ENCODE results near the gene TBC1D7. TPM values are rescaled to one million over a fixed set of nuclear protein-coding genes. Genes with fewer than 3 reads are reported as not detected.
"Not testable (repeated sequence)": the region's sequence is repeated elsewhere in the genome, so short reads cannot be mapped to it uniquely, and the experiment has no call there.

Gene TBC1D7
- total RNA-seq, 1 donor from 2014 or later: 35.4 TPM

DNA sequence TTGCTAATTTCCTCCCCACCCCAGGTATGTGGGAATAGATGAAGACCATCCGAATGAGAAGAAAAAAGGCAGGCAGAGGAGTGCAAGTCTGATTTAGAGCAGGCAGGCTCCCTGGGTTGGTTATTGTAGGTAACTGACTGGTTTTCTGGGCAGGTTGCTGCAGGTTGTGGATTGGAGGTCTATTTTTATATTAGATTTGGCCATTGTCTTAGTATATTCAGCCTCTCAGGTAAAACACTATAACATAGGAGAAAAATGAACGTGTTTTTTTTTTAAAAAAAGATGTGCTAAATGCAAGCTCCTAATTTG, 492 bp upstream of the TBC1D7 start:
- Mint-ChIP-seq H3K9me3 (no peaks in the 10 kb centered on the region), H3K36me3 (ENCODE audit: low read depth) (peaks cover 2% of the 10 kb centered on the region), H3K27ac (ENCODE audit: unreplicated experiment) (peak overlapping the region; percentile 95), H3K4me3 (peak overlapping the region; percentile 98), H3K27me3 (ENCODE audit: low read depth) (no peaks in the 10 kb centered on the region), H3K4me1 (peaks cover 28% of the 10 kb centered on the region)
- no peak for DNase-seq (ENCODE audit: low read depth, low spot score)
- TF ChIP-seq, protein P1, sequence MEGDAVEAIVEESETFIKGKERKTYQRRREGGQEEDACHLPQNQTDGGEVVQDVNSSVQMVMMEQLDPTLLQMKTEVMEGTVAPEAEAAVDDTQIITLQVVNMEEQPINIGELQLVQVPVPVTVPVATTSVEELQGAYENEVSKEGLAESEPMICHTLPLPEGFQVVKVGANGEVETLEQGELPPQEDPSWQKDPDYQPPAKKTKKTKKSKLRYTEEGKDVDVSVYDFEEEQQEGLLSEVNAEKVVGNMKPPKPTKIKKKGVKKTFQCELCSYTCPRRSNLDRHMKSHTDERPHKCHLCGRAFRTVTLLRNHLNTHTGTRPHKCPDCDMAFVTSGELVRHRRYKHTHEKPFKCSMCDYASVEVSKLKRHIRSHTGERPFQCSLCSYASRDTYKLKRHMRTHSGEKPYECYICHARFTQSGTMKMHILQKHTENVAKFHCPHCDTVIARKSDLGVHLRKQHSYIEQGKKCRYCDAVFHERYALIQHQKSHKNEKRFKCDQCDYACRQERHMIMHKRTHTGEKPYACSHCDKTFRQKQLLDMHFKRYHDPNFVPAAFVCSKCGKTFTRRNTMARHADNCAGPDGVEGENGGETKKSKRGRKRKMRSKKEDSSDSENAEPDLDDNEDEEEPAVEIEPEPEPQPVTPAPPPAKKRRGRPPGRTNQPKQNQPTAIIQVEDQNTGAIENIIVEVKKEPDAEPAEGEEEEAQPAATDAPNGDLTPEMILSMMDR (conservative IDR thresholded peaks at IDR 0.05): no peak

DNA sequence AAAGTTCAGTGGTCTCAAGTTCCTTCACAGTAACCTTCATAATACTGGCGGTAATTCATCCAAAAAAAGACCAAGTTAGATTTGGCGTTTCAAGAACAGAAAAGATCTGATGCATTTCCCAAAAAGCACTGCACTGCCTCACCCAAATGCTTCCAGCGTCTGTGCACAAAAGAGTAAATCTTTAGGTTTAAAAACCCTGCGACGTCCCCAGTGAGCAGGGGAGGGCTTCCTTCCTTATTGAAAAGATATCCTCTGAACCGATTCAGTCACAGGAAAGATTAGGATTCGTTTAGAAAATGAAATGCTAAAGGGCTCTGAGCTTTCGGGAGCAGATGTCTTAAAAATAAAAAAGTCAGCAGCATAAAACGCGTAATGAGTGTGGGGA, 654 bp downstream of the TBC1D7 start:
- TF ChIP-seq, protein P1 (conservative IDR thresholded peaks at IDR 0.05): no peak
- peak overlapping the region; percentile 98 for H3K4me3 Mint-ChIP-seq
- peak overlapping the region; percentile 78 for H3K27ac Mint-ChIP-seq (ENCODE audit: unreplicated experiment)
- no peaks in the 10 kb centered on the region for H3K27me3 Mint-ChIP-seq (ENCODE audit: low read depth)
- peaks cover 2% of the 10 kb centered on the region for H3K36me3 Mint-ChIP-seq (ENCODE audit: low read depth)
- DNase-seq (ENCODE audit: low read depth, low spot score): no peak
- peaks cover 28% of the 10 kb centered on the region for H3K4me1 Mint-ChIP-seq
- no peaks in the 10 kb centered on the region for H3K9me3 Mint-ChIP-seq

DNA sequence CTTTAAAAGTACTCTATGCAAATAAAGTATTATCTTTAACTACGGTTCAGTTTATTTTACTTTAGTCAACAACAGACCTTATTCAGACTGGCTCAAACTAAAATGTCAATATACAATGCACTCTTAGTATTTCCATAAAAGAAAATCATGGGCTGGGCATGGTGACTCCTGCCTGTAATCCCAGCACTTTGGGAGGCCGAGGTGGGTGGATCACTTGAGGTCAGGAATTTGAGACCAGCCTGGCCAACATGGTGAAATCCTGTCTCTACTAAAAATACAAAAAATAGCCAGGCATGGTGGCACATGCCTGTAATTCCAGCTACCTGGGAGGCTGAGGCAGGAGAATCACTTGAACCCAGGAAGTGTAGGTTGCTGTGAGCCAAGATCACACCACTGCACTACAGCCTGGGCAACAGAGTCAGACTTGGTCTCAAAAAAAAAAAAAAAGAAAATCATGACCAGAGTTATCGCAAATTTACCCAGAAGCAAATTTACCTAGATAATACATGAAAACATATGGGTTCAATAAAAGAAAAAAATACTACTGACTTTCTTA, 2.2 kb downstream of the TBC1D7 start:
- H3K9me3 Mint-ChIP-seq; H3K27ac Mint-ChIP-seq (ENCODE audit: unreplicated experiment); H3K36me3 Mint-ChIP-seq (ENCODE audit: low read depth); DNase-seq (ENCODE audit: low read depth, low spot score); H3K27me3 Mint-ChIP-seq (ENCODE audit: low read depth): not testable (repeated sequence)
- peak overlapping the region; percentile 98 for H3K4me3 Mint-ChIP-seq
- peaks cover 28% of the 10 kb centered on the region for H3K4me1 Mint-ChIP-seq

DNA sequence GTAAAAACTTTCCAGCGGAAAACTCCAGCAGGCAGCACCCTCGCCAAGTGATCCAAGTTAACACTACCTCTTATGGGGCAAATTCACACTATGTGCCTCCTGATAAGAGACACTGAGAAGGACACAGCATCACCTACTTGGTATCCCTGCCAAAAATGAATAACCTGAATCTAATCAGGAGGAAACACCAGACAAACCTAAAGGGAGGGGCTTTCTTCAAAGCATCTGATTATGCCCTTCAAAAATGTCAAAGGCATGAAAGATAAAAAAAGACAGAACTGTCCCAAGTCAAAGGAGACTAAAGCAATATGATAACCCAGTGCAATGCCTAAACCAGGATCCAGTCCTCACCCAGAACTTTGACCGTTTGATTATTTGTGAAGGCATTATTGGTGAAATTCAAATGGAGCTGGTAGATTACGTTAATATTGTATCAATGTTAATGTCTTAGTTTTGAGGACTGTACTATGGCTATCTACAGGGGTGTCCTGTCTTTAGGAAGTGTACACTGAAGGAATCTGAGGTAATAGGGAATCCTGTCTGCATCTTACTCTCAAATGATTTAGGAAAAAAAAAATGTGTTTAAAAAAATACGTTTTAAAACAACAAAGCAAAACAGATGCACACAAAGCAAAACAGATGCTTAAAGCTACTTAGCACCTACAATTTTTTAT, 8.3 kb downstream of the TBC1D7 start:
- H3K4me1 Mint-ChIP-seq: no peaks in the 10 kb centered on the region
- no peak overlapping the region for H3K4me3 Mint-ChIP-seq
- peaks cover 16% of the 10 kb centered on the region for H3K36me3 Mint-ChIP-seq (ENCODE audit: low read depth)
- DNase-seq (ENCODE audit: low read depth, low spot score): no peak
- no peaks in the 10 kb centered on the region for H3K9me3 Mint-ChIP-seq
- TF ChIP-seq, protein P1 (conservative IDR thresholded peaks at IDR 0.05): no peak
- H3K27ac Mint-ChIP-seq (ENCODE audit: unreplicated experiment): no peak overlapping the region
- H3K27me3 Mint-ChIP-seq (ENCODE audit: low read depth): no peaks in the 10 kb centered on the region

DNA sequence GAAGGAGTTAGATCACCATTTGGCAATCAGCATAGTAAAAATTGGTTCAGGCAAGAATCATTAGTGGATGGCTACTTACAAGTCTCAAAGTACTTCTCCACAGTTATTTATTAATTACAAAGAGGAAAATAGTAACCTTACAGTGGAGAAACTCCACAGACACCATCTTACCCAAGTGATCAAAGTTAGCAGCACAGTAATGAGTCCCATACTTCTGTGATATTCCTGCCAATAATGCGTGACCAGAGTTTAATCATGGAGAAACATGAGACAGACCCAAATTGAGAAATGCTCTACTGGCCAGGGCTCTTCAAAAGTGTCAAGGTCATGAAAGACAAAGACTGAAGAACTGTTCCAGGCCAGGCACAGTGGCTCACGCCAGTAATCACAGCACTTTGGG, 9.5 kb downstream of the TBC1D7 start:
- H3K27ac Mint-ChIP-seq (ENCODE audit: unreplicated experiment): no peak overlapping the region
- no peak for DNase-seq (ENCODE audit: low read depth, low spot score)
- H3K36me3 Mint-ChIP-seq (ENCODE audit: low read depth): peaks cover 14% of the 10 kb centered on the region
- TF ChIP-seq, protein P1 (conservative IDR thresholded peaks at IDR 0.05): no peak
- no peaks in the 10 kb centered on the region for H3K4me1 Mint-ChIP-seq
- no peaks in the 10 kb centered on the region for H3K27me3 Mint-ChIP-seq (ENCODE audit: low read depth)
- H3K4me3 Mint-ChIP-seq: no peak overlapping the region
- H3K9me3 Mint-ChIP-seq: no peaks in the 10 kb centered on the region

DNA sequence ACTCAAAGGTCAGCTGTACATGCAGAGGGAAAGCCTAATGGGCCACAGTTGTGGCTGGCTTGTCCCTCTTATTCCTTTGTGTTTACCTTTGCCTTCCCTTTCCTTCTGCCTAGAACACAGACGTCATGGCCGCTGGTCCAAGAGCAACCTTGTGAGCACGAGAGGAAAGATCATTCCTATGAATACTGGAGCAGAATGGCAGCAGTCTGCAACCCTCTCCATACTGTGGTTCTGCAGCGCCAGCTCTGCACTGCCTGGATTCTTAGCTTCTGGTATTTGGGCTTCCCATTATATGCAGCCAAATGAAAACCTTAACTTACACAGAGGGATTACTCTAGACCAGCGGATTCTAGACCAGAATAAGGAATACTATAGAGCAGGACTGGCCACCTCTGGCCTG, 12.4 kb downstream of the TBC1D7 start:
- Mint-ChIP-seq H3K27ac (ENCODE audit: unreplicated experiment) (no peak overlapping the region), H3K4me3 (no peak overlapping the region), H3K9me3 (no peaks in the 10 kb centered on the region), H3K4me1 (no peaks in the 10 kb centered on the region), H3K27me3 (ENCODE audit: low read depth) (no peaks in the 10 kb centered on the region), H3K36me3 (ENCODE audit: low read depth) (peaks cover 10% of the 10 kb centered on the region)
- TF ChIP-seq, protein P1 (conservative IDR thresholded peaks at IDR 0.05): no peak
- DNase-seq (ENCODE audit: low read depth, low spot score): no peak

All from neural crest cell (in vitro differentiated cells).